Retinal pigment epithelial cell (primary cell): ENCODE results near the gene CKS1B.

Source experiments
- DNase-seq: peaks from one replicate; pipeline ENCODE4 v3.0.0-alpha.2; 2010; ENCODE audit warnings: low read depth
- H3K4me3 ChIP-seq: 2 replicates; pipeline ENCODE4 v1.5.1; 2011; ENCODE audit warnings: mild to moderate bottlenecking, low read length, control low read depth, moderate library complexity
- CTCF ChIP-seq: conservative IDR thresholded peaks from 2 replicates; pipeline ENCODE4 v1.5.1; 2011; ENCODE audit warnings: low read depth, low read length, control low read depth, inconsistent platforms

The CKS1B gene

GRCh38 chr1:154974102-154974807, at the start of gene CKS1B:
Gene CKS1B, plus strand, starts transcription at chr1:154974681. Its CDS starts 65 bp downstream, at chr1:154974746.
- peak; percentile 100 for DNase-seq
- TF ChIP-seq CTCF, result no peak
- H3K4me3 ChIP-seq, result peak within 1 kb of the TSS; percentile 85

GRCh38 chr1:154925335-154926170, 48.9 kb upstream of the CKS1B start:
- no peak for TF ChIP-seq CTCF
- H3K4me3 ChIP-seq, result no peak overlapping the region
- no peak for DNase-seq

- TF ChIP-seq CTCF, result no peak
- no peak for DNase-seq
- H3K4me3 ChIP-seq, result no peak overlapping the region
Observed at GRCh38 chr1:154926201-154926600, 48.3 kb upstream of the CKS1B start.

GRCh38 chr1:154931940-154932487, 42.5 kb upstream of the CKS1B start:
- no peak for DNase-seq
- TF ChIP-seq CTCF, result no peak
- no peak overlapping the region for H3K4me3 ChIP-seq

GRCh38 chr1:154934358-154934948, 40.0 kb upstream of the CKS1B start:
- DNase-seq, result no peak
- no peak overlapping the region for H3K4me3 ChIP-seq
- no peak for TF ChIP-seq CTCF

- H3K4me3 ChIP-seq, result peak overlapping the region; percentile 64
- TF ChIP-seq CTCF, result no peak
- DNase-seq, result no peak
Observed at GRCh38 chr1:154935749-154936554, 38.5 kb upstream of the CKS1B start.
